CD14-positive monocyte (primary cell): ENCODE results near the gene ATXN1. TPM values are rescaled to one million over a fixed set of nuclear protein-coding genes. Genes with fewer than 3 reads are reported as not detected.

ENCODE experiments used
- DNase-seq, 3 donors: peaks; one replicate each; pipeline ENCODE4 v3.0.0-alpha.2; 2011 to 2022
- H2AFZ ChIP-seq: 2 replicates; pipeline ENCODE4 v1.6.0; 2012; ENCODE audit warnings: mild to moderate bottlenecking, low read depth, low read length, inconsistent platforms; ENCODE audit not compliant: insufficient read depth, poor library complexity, severe bottlenecking
- H3K27ac ChIP-seq, 2 donors: 1 replicate in 1 of 2; 2 replicates in 1 of 2; pipeline ENCODE4 v1.5.1; 2012 to 2013; ENCODE audit warnings: low read length in 2 of 2, control low read depth in 1 of 2, inconsistent platforms in 1 of 2, low read depth in 1 of 2, mild to moderate bottlenecking in 1 of 2
- H3K27me3 ChIP-seq, 2 donors: one replicate each; pipeline versions ENCODE4 v1.6.0 to v1.6.1; 2011 to 2013; ENCODE audit warnings: low read length in 2 of 2; ENCODE audit not compliant: control insufficient read depth in 2 of 2, insufficient read depth in 2 of 2
- H3K36me3 ChIP-seq, 2 donors: replicated peaks in 1 of 2; 1 replicate in 1 of 2; 2 replicates in 1 of 2; pipeline versions ENCODE4 v1.5.1 to v1.6.1; 2012 to 2013; ENCODE audit warnings: low read length in 2 of 2, control low read depth in 1 of 2, inconsistent platforms in 1 of 2, mild to moderate bottlenecking in 1 of 2; ENCODE audit not compliant: insufficient read depth in 2 of 2, control insufficient read depth in 1 of 2
- H3K4me1 ChIP-seq, 2 donors: 1 replicate in 1 of 2; 2 replicates in 1 of 2; pipeline versions ENCODE4 v1.5.1 to v1.6.1; 2012 to 2013; ENCODE audit warnings: low read length in 2 of 2, control low read depth in 1 of 2, inconsistent platforms in 1 of 2, mild to moderate bottlenecking in 1 of 2, moderate library complexity in 1 of 2; ENCODE audit not compliant: insufficient read depth in 2 of 2, control insufficient read depth in 1 of 2
- H3K4me2 ChIP-seq: replicated peaks from 2 replicates; pipeline ENCODE3; 2012; ENCODE audit warnings: low read length, moderate library complexity, mild to moderate bottlenecking; ENCODE audit not compliant: poor library complexity, severe bottlenecking; ENCODE audit errors: extremely low read depth
- H3K4me3 ChIP-seq, 3 experiments: fragments of 200-600 bp in 1 of 3; sonication (generic) in 1 of 3; replicated peaks in 1 of 3; 1 replicate in 2 of 3; 2 replicates in 1 of 3; pipeline ENCODE4 v1.5.1; 2011 to 2013; ENCODE audit warnings: low read length in 3 of 3, mild to moderate bottlenecking in 3 of 3, control low read depth in 2 of 3, low read depth in 2 of 3, inconsistent platforms in 1 of 3, moderate library complexity in 1 of 3
- H3K79me2 ChIP-seq: 2 replicates; pipeline ENCODE4 v1.6.0; 2012; ENCODE audit warnings: mild to moderate bottlenecking, control low read depth, inconsistent platforms, low read length, moderate library complexity; ENCODE audit not compliant: insufficient read depth
- H3K9ac ChIP-seq: 2 replicates; pipeline ENCODE4 v1.6.0; 2017; ENCODE audit warnings: low read length, mild to moderate bottlenecking; ENCODE audit not compliant: insufficient read depth, poor library complexity, severe bottlenecking
- H3K9me3 ChIP-seq, 2 donors: replicated peaks in 1 of 2; 1 replicate in 1 of 2; 2 replicates in 1 of 2; pipeline versions ENCODE4 v1.5.1 to v1.6.1; 2012 to 2013; ENCODE audit warnings: low read length in 2 of 2, control low read depth in 1 of 2; ENCODE audit not compliant: control insufficient read depth in 1 of 2, insufficient read depth in 1 of 2
- H4K20me1 ChIP-seq: 2 replicates; pipeline ENCODE4 v1.6.0; 2012; ENCODE audit warnings: mild to moderate bottlenecking, low read length, control low read depth, moderate library complexity; ENCODE audit not compliant: insufficient read depth
- H3K27ac Mint-ChIP-seq, 7 donors: one replicate each; pipeline ENCODE4 v1.8.0; 2020; ENCODE audit warnings: mild to moderate bottlenecking in 7 of 7, mixed read lengths in 7 of 7, moderate library complexity in 6 of 7, inconsistent platforms in 2 of 7
- H3K27me3 Mint-ChIP-seq, 3 donors: one replicate each; pipeline ENCODE4 v1.8.0; 2021 to 2022; ENCODE audit warnings: low read depth in 3 of 3, mild to moderate bottlenecking in 3 of 3, mixed read lengths in 3 of 3, moderate library complexity in 3 of 3, inconsistent platforms in 1 of 3
- H3K36me3 Mint-ChIP-seq, 2 donors: one replicate each; pipeline ENCODE4 v1.8.0; 2020; ENCODE audit warnings: mixed read lengths in 2 of 2, inconsistent platforms in 1 of 2, mild to moderate bottlenecking in 1 of 2
- H3K4me1 Mint-ChIP-seq: one replicate; pipeline ENCODE4 v1.8.0; 2020; ENCODE audit warnings: mild to moderate bottlenecking, mixed read lengths
- H3K4me3 Mint-ChIP-seq, 2 donors: one replicate each; pipeline ENCODE4 v1.8.0; 2020; ENCODE audit warnings: mild to moderate bottlenecking in 2 of 2, mixed read lengths in 2 of 2, moderate library complexity in 1 of 2
- H3K9me3 Mint-ChIP-seq, 7 donors: one replicate each; pipeline ENCODE4 v1.8.0; 2020 to 2022; ENCODE audit warnings: mixed read lengths in 7 of 7, mild to moderate bottlenecking in 6 of 7, moderate library complexity in 6 of 7, inconsistent platforms in 2 of 7
- WGBS: methylation state at CpG from one replicate; pipeline ENCODE4 v1.1.5; 2013; ENCODE audit warnings: missing lambda C conversion rate; ENCODE audit not compliant: insufficient coverage; 5-methylcytosine and 5-hydroxymethylcytosine counted together
- intact Hi-C, 2 donors: fragments of 100-400 bp; cut with micrococcal nuclease; formaldehyde crosslinking; loops; one replicate each; pipeline versions ENCODE4 v1.15.0 to v1.15.1; 2023
- polyA plus RNA-seq, 3 donors: library from polyadenylated mRNA; depleted of rRNA in 1 of 3; unstranded in 2 of 3; stranded (reverse) in 1 of 3; fragments of 300-500 nt in 2 of 3; fragments of >200 nt in 1 of 3; fragmentation: Illumina TruSeq in 2 of 3; gene quantifications; 1 replicate in 2 of 3; 2 replicates in 1 of 3; pipeline ENCODE4 v1.2.3, GENCODE V29; 2012 to 2021
- TF ChIP-seq, protein P1 (sequence below): fragments of 200-600 bp; IDR thresholded peaks from one replicate; pipeline ENCODE4 v1.8.0; 2022; ENCODE audit warnings: antibody characterized with exemption, mild to moderate bottlenecking

Gene ATXN1
- polyA plus RNA-seq, 3 donors: 8.8 to 19.1 (median 10.9) TPM

DNA sequence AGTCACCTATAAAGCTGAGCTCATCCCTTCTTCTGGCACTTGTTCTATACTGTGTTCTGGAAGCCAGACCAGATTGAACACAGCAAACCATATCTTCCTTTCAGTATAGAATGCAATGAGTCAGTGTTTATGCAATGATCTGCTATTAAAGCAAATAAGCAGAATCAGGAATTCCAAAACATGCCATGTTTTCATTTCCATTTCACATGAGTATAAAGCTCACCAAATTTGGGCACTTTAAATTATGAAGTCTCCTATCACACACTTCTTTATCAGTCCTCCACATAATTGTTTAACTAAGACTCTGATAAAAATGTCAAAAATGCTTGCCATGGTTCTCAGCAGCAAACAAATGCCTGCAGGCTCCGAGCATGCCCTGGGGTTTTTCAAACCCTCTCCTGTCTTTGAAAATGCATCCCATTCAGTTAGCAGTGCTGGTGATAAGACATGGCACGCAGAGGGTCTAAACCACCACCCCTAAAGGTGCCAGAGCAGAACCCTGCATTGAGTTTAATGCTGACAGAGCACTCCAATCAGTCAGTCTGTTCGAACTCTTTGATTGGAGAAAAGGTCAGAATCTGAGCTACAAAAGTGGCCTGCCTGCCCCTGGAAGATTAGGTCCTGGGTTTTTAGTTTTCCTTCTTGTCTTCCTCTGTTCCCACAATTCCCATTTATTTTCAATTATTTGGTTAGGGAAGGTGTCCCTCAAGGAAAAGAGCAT, 288.8 kb downstream of the ATXN1 start:
- Mint-ChIP-seq H3K27ac (no peak overlapping the region), H3K4me1 (no peaks in the 10 kb centered on the region), H3K36me3 (peaks cover 21 to 27% of the 10 kb centered on the region in 2 donors), H3K9me3 (peaks cover 0 to 2% (median 0%) of the 10 kb centered on the region in 7 donors), H3K27me3 (peaks cover 0 to 3% (median 0%) of the 10 kb centered on the region in 3 donors), H3K4me3 (no peak overlapping the region)
- H3K36me3 ChIP-seq: peaks cover 0 to 22% of the 10 kb centered on the region in 2 donors
- 100% methylated on average over 2 of the region's 3 CpGs for WGBS
- no peak overlapping the region for H3K27ac ChIP-seq
- peaks cover 39% of the 10 kb centered on the region for H4K20me1 ChIP-seq
- no peaks in the 10 kb centered on the region for H3K79me2 ChIP-seq
- no peak overlapping the region for H3K4me2 ChIP-seq
- H3K27me3 ChIP-seq: no peaks in the 10 kb centered on the region
- no peaks in the 10 kb centered on the region for H3K4me1 ChIP-seq
- TF ChIP-seq, protein P1, sequence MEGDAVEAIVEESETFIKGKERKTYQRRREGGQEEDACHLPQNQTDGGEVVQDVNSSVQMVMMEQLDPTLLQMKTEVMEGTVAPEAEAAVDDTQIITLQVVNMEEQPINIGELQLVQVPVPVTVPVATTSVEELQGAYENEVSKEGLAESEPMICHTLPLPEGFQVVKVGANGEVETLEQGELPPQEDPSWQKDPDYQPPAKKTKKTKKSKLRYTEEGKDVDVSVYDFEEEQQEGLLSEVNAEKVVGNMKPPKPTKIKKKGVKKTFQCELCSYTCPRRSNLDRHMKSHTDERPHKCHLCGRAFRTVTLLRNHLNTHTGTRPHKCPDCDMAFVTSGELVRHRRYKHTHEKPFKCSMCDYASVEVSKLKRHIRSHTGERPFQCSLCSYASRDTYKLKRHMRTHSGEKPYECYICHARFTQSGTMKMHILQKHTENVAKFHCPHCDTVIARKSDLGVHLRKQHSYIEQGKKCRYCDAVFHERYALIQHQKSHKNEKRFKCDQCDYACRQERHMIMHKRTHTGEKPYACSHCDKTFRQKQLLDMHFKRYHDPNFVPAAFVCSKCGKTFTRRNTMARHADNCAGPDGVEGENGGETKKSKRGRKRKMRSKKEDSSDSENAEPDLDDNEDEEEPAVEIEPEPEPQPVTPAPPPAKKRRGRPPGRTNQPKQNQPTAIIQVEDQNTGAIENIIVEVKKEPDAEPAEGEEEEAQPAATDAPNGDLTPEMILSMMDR: no peak
- intact Hi-C loops: no loop called here
- H3K9me3 ChIP-seq: no peaks in the 10 kb centered on the region
- H3K4me3 ChIP-seq: no peak overlapping the region
- H3K9ac ChIP-seq: no peak overlapping the region
- H2AFZ ChIP-seq: no peak overlapping the region
- no peak for DNase-seq

DNA sequence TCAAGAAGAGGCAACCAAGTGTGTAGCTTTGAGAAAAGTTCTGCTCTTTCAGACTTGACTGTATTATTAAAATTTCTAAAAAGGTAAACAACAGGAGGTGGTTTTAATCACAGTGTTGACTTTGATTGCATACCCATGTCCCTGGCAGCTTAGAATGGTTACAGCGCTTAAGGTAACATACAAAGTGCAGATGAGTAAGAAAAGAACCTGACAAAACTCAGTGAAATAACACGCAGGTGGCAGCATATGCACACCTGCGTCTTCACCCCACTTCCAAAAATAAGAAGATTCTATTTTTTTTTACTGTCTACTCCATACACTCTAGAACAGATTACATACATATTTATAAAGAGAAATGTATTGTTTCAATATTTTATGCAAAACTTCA, 289.4 kb downstream of the ATXN1 start:
- H3K36me3 ChIP-seq: peaks cover 0 to 20% of the 10 kb centered on the region in 2 donors
- H3K36me3 Mint-ChIP-seq: peaks cover 16 to 24% of the 10 kb centered on the region in 2 donors
- no peak overlapping the region for H3K4me3 ChIP-seq
- intact Hi-C loops: no loop called here
- no peak overlapping the region for H3K27ac ChIP-seq
- H3K27me3 ChIP-seq: no peaks in the 10 kb centered on the region
- H3K27me3 Mint-ChIP-seq: peaks cover 0 to 2% (median 0%) of the 10 kb centered on the region in 3 donors
- H3K9me3 Mint-ChIP-seq: peaks cover 0 to 2% (median 0%) of the 10 kb centered on the region in 7 donors
- DNase-seq: no peak
- no peak overlapping the region for H2AFZ ChIP-seq
- H3K79me2 ChIP-seq: no peaks in the 10 kb centered on the region
- no peaks in the 10 kb centered on the region for H3K4me1 ChIP-seq
- H3K4me3 Mint-ChIP-seq: no peak overlapping the region
- TF ChIP-seq, protein P1: no peak
- no peaks in the 10 kb centered on the region for H3K4me1 Mint-ChIP-seq
- H3K27ac Mint-ChIP-seq: no peak overlapping the region
- no peaks in the 10 kb centered on the region for H3K9me3 ChIP-seq
- H3K9ac ChIP-seq: no peak overlapping the region
- no CpG with 5 or more reads among the region's 3 CpGs for WGBS
- H4K20me1 ChIP-seq: peaks cover 42% of the 10 kb centered on the region
- H3K4me2 ChIP-seq: no peak overlapping the region
